Osteoblast (primary cell): ENCODE measurements around the gene BZW2. TPM values are rescaled to one million over a fixed set of nuclear protein-coding genes. Genes with fewer than 3 reads are reported as not detected.

Experiments
- DNase-seq: peaks from one replicate; pipeline ENCODE4 v3.0.0; 2011; ENCODE audit warnings: low spot score, mixed read lengths; ENCODE audit not compliant: insufficient read length; ENCODE audit errors: missing footprints
- H2AFZ ChIP-seq: 2 replicates; pipeline ENCODE4 v1.6.0; 2011; ENCODE audit warnings: mild to moderate bottlenecking, low read length
- H3K27ac ChIP-seq: 2 replicates; pipeline ENCODE4 v1.5.1; 2011; ENCODE audit warnings: mild to moderate bottlenecking, low read depth, low read length, moderate library complexity
- H3K27me3 ChIP-seq: 2 replicates; pipeline ENCODE4 v1.6.0; 2012; ENCODE audit warnings: mild to moderate bottlenecking, control low read depth, inconsistent platforms, low read length, moderate library complexity; ENCODE audit not compliant: insufficient read depth
- H3K36me3 ChIP-seq: 2 replicates; pipeline ENCODE4 v1.5.1; 2011; ENCODE audit warnings: mild to moderate bottlenecking, low read length, control low read depth, moderate library complexity; ENCODE audit not compliant: insufficient read depth
- H3K4me1 ChIP-seq: 2 replicates; pipeline ENCODE4 v1.5.1; 2011; ENCODE audit warnings: mild to moderate bottlenecking, low read length, control low read depth, moderate library complexity; ENCODE audit not compliant: insufficient read depth
- H3K4me2 ChIP-seq: 2 replicates; pipeline ENCODE4 v1.6.0; 2011; ENCODE audit warnings: mild to moderate bottlenecking, low read length; ENCODE audit not compliant: insufficient read depth
- H3K4me3 ChIP-seq: fragments of 200-600 bp; sonication (generic); 3 replicates; pipeline ENCODE4 v1.5.1; 2012; ENCODE audit warnings: mild to moderate bottlenecking, low read length, inconsistent platforms; ENCODE audit not compliant: insufficient read depth
- H3K79me2 ChIP-seq: 2 replicates; pipeline ENCODE4 v1.6.0; 2012; ENCODE audit warnings: mild to moderate bottlenecking, low read length, control low read depth, inconsistent platforms; ENCODE audit not compliant: insufficient read depth
- H3K9me3 ChIP-seq: 2 replicates; pipeline ENCODE4 v1.5.1; 2011; ENCODE audit warnings: low read depth, low read length, control low read depth
- H4K20me1 ChIP-seq: 2 replicates; pipeline ENCODE4 v1.6.0; 2012; ENCODE audit warnings: mild to moderate bottlenecking, low read length, control low read depth; ENCODE audit not compliant: insufficient read depth
- CTCF ChIP-seq: IDR thresholded peaks from 2 replicates; pipeline ENCODE4 v1.5.1; 2011; ENCODE audit warnings: mild to moderate bottlenecking, low read depth, low read length, moderate library complexity; ENCODE audit errors: extremely low read depth
- total RNA-seq: library from RNA; depleted of rRNA; stranded (reverse); fragments of >200 nt; gene quantifications from 2 replicates; pipeline ENCODE4 v1.2.3, GENCODE V29; 2012

BZW2 gene
- total RNA-seq, 1 donor, result 52.8 TPM

DNA sequence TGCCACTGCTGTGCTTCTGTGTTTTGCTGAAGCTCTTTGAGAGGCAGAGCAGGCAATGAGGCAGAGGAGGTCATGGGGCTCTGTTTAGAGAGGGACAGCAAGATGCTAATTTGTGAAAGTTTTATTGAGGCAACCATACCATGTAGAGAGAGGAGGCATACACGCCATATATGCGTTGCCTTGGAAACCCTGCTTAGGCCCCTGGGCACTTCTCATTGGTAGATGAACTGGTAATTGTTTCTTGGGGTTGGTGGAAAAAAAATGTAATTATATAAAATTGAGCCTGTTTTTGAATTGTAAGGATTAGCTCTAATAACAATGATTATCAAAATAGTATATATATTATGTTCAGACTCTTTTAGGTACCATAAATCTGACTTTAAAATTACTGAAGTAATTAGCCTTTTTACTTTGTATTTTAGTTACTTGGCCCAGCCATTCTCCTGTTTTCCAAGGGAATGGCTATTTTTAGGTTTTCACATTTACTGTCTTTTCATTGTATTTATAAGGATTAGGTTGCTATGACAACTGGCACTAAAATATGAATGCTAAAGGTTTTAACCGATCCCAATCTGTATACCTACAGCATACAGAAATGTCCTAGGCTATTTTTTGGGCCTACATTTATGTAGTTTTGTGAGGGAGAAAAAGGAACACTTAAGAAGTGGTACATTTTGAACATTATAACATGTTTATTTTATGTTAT lies 52.4 kb downstream of the BZW2 start:
- no peaks in the 10 kb centered on the region for H3K27me3 ChIP-seq
- no peak overlapping the region for H3K4me2 ChIP-seq
- peaks cover 42% of the 10 kb centered on the region for H3K4me1 ChIP-seq
- no peak overlapping the region for H3K4me3 ChIP-seq
- no peak for DNase-seq
- TF ChIP-seq CTCF, result no peak
- no peaks in the 10 kb centered on the region for H3K9me3 ChIP-seq
- H4K20me1 ChIP-seq, result no peaks in the 10 kb centered on the region
- H3K36me3 ChIP-seq, result peaks cover 61% of the 10 kb centered on the region
- H2AFZ ChIP-seq, result peak overlapping the region; percentile 43
- H3K79me2 ChIP-seq, result peaks cover 3% of the 10 kb centered on the region
- peak overlapping the region; percentile 92 for H3K27ac ChIP-seq

DNA sequence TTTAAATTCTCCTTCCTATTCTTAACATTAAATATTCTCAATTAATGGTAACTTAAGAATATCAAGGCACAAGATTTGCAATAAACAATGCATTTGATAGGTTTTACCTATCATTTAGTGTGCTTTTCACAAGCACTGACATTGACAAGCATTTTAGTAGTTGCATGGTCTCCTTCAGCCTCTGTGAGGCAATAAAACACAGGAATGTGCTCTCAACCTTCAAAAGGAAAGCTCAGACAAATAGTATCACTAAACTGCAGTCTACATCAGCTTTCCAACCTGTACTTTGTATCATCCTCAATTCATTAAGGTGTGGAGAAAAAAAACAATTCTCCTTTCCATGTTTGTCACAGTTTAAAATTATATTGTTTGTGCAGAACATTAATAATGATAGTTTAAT lies 56.5 kb downstream of the BZW2 start:
- H2AFZ ChIP-seq, result no peak overlapping the region
- no peak overlapping the region for H3K4me2 ChIP-seq
- H3K27ac ChIP-seq, result no peak overlapping the region
- DNase-seq, result no peak
- TF ChIP-seq CTCF, result no peak
- H3K79me2 ChIP-seq, result peaks cover 3% of the 10 kb centered on the region
- H3K4me3 ChIP-seq, result no peak overlapping the region
- no peaks in the 10 kb centered on the region for H3K9me3 ChIP-seq
- no peaks in the 10 kb centered on the region for H4K20me1 ChIP-seq
- peaks cover 20% of the 10 kb centered on the region for H3K4me1 ChIP-seq
- H3K36me3 ChIP-seq, result peaks cover 50% of the 10 kb centered on the region
- no peaks in the 10 kb centered on the region for H3K27me3 ChIP-seq

- H3K4me1 ChIP-seq, result peaks cover 40% of the 10 kb centered on the region
- H3K27me3 ChIP-seq, result no peaks in the 10 kb centered on the region
- H4K20me1 ChIP-seq, result no peaks in the 10 kb centered on the region
- H3K27ac ChIP-seq, result peak overlapping the region; percentile 96
- TF ChIP-seq CTCF, result no peak
- H2AFZ ChIP-seq, result no peak overlapping the region
- no peaks in the 10 kb centered on the region for H3K79me2 ChIP-seq
- H3K4me2 ChIP-seq, result peak overlapping the region; percentile 25
- no peak overlapping the region for H3K4me3 ChIP-seq
- DNase-seq, result no peak
- H3K36me3 ChIP-seq, result peaks cover 23% of the 10 kb centered on the region
- H3K9me3 ChIP-seq, result no peaks in the 10 kb centered on the region
Observed at GRCh38 chr7:16708511-16708910, 62.5 kb downstream of the BZW2 start.

DNA sequence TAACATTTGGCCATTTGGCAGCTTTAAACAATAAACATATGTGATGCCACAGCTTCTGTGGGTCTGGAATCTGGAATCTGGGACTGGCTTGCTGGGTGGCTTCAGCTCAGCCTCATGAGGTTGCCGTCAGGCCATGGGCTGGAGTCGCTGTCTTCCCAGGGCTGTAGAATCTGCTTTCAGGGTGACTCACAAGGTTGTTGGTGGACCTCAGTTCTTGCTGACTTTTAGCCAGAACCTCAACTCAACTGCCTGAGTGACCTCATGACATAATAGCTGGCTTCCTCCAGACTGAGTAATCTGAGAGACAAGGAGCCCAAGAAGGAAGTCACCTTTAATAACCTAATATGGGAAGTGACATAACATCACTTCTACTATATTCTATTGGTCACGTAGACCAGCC lies 63.0 kb downstream of the BZW2 start:
- Histone ChIP-seq H3K4me2 (peak overlapping the region; percentile 25), H3K27me3 (no peaks in the 10 kb centered on the region), H3K79me2 (no peaks in the 10 kb centered on the region), H2AFZ (no peak overlapping the region), H3K4me1 (peaks cover 45% of the 10 kb centered on the region), H3K27ac (peak overlapping the region; percentile 96), H4K20me1 (no peaks in the 10 kb centered on the region), H3K36me3 (peaks cover 23% of the 10 kb centered on the region), H3K9me3 (no peaks in the 10 kb centered on the region), H3K4me3 (no peak overlapping the region)
- DNase-seq, result peak; percentile 62
- TF ChIP-seq CTCF, result no peak
